Lower leg skin (tissue), 3 donors: ENCODE measurements around the gene DLST.

Experiments
- POLR2A ChIP-seq, 2 donors: fragments of 450-650 bp; IDR thresholded peaks; one replicate each; pipeline ENCODE4 v1.6.1; 2016 to 2017; ENCODE audit warnings: antibody characterized with exemption in 2 of 2, mild to moderate bottlenecking in 1 of 2, moderate library complexity in 1 of 2
- TF ChIP-seq, protein P1 (sequence below), 3 donors: fragments of 450-650 bp; IDR thresholded peaks; one replicate each; pipeline ENCODE4 v1.5.1; 2016; ENCODE audit warnings: antibody characterized with exemption in 3 of 3, mild to moderate bottlenecking in 3 of 3, moderate library complexity in 2 of 3

GRCh38 chr14:74911704-74912103 lies 30.0 kb downstream of the DLST start:
- TF ChIP-seq, protein P1, sequence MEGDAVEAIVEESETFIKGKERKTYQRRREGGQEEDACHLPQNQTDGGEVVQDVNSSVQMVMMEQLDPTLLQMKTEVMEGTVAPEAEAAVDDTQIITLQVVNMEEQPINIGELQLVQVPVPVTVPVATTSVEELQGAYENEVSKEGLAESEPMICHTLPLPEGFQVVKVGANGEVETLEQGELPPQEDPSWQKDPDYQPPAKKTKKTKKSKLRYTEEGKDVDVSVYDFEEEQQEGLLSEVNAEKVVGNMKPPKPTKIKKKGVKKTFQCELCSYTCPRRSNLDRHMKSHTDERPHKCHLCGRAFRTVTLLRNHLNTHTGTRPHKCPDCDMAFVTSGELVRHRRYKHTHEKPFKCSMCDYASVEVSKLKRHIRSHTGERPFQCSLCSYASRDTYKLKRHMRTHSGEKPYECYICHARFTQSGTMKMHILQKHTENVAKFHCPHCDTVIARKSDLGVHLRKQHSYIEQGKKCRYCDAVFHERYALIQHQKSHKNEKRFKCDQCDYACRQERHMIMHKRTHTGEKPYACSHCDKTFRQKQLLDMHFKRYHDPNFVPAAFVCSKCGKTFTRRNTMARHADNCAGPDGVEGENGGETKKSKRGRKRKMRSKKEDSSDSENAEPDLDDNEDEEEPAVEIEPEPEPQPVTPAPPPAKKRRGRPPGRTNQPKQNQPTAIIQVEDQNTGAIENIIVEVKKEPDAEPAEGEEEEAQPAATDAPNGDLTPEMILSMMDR (IDR thresholded peaks at IDR 0.05), result no peak
- no peak for TF ChIP-seq POLR2A (IDR thresholded peaks at IDR 0.05)
